ELF-1 (cell line): Measurements from ENCODE around the gene RITA1.
"Not testable (repeated sequence)": the region's sequence is repeated elsewhere in the genome, so short reads cannot be mapped to it uniquely, and the experiment has no call there.

Source experiments
- DNase-seq: peaks from one replicate; pipeline ENCODE4 v3.0.0-alpha.2; 2016; ENCODE audit warnings: low read depth, low spot score

The RITA1 gene

GRCh38 chr12:113185180-113186032, at the start of gene RITA1, which contains the start of gene DDX54:
Gene RITA1, plus strand, starts transcription at chr12:113185721. Its CDS starts 1,026 bp downstream, at chr12:113186747.
Gene DDX54, minus strand, starts transcription at chr12:113185478. Its CDS starts 27 bp downstream, at chr12:113185451.
- DNase-seq: peak; percentile 94

- no peak for DNase-seq
These were observed 49.2 kb upstream of the RITA1 start for GRCh38 chr12:113136128-113136989.

- no peak for DNase-seq
These were observed 48.5 kb upstream of the RITA1 start for GRCh38 chr12:113136990-113137511.

- no peak for DNase-seq
These were observed 47.4 kb upstream of the RITA1 start for GRCh38 chr12:113137861-113138783.

- DNase-seq: no peak
These were observed 46.7 kb upstream of the RITA1 start for GRCh38 chr12:113138826-113139225.

GRCh38 chr12:113140706-113141105, 44.8 kb upstream of the RITA1 start:
- DNase-seq: no peak

- not testable (repeated sequence) for DNase-seq
These were observed 43.8 kb upstream of the RITA1 start for GRCh38 chr12:113141716-113142115.

- no peak for DNase-seq
These were observed 43.2 kb upstream of the RITA1 start for GRCh38 chr12:113142173-113142885.

- DNase-seq: no peak
These were observed 42.6 kb upstream of the RITA1 start for GRCh38 chr12:113142886-113143332.

GRCh38 chr12:113143959-113144358, 41.6 kb upstream of the RITA1 start:
- DNase-seq: no peak

- no peak for DNase-seq
These were observed 40.7 kb upstream of the RITA1 start for GRCh38 chr12:113144806-113145205.

- no peak for DNase-seq
These were observed 39.6 kb upstream of the RITA1 start for GRCh38 chr12:113145720-113146551.

- no peak for DNase-seq
These were observed 38.5 kb upstream of the RITA1 start for GRCh38 chr12:113146999-113147398.

GRCh38 chr12:113149361-113150150, 36.0 kb upstream of the RITA1 start, which contains the start of gene CFAP73:
Gene CFAP73, plus strand, starts transcription at chr12:113149724. Its CDS starts 134 bp downstream, at chr12:113149858.
- peak; percentile 97 for DNase-seq

GRCh38 chr12:113151655-113152054, 33.9 kb upstream of the RITA1 start:
- no peak for DNase-seq

- DNase-seq: no peak
These were observed 33.2 kb upstream of the RITA1 start for GRCh38 chr12:113152196-113152834.

- DNase-seq: peak; percentile 92
These were observed 32.4 kb upstream of the RITA1 start for GRCh38 chr12:113152835-113153814.
